Measurements from ENCODE around the gene NLN. TPM values are rescaled to one million over a fixed set of nuclear protein-coding genes. Genes with fewer than 3 reads are reported as not detected.
"Not testable (repeated sequence)": the region's sequence is repeated elsewhere in the genome, so short reads cannot be mapped to it uniquely, and the experiment has no call there.

The NLN gene
- total and polyA plus RNA-seq, 2 of the 13 experiments (the other 11 are each of a cell fraction or from before 2014, with no cell fraction given), result 11.9 to 36.7 TPM

GRCh38 chr5:65771266-65771665 lies 49.3 kb downstream of the NLN start (continued):
- no peak for TF ChIP-seq ARID5B (CRISPR knock-in tag; IDR thresholded peaks at IDR 0.05)
- no peak for TF ChIP-seq ZNF24 (IDR thresholded peaks at IDR 0.05)
- TF ChIP-seq MZF1 (CRISPR knock-in tag; IDR thresholded peaks at IDR 0.05; ENCODE audit: borderline replicate concordance), result no peak
- no peak for TF ChIP-seq MED13 (CRISPR knock-in tag; IDR thresholded peaks at IDR 0.05)
- no peak for TF ChIP-seq ETV5 (CRISPR knock-in tag; IDR thresholded peaks at IDR 0.05; ENCODE audit: borderline replicate concordance)
- TF ChIP-seq RXRA (CRISPR knock-in tag; IDR thresholded peaks at IDR 0.05), result no peak
- no peak for TF ChIP-seq RFXANK (CRISPR knock-in tag; IDR thresholded peaks at IDR 0.05)
- TF ChIP-seq ZNF609 (CRISPR knock-in tag; IDR thresholded peaks at IDR 0.05; ENCODE audit: borderline replicate concordance), result no peak
- TF ChIP-seq HDAC2 (CRISPR knock-in tag; IDR thresholded peaks at IDR 0.05), result no peak
- TF ChIP-seq HOXA7 (CRISPR knock-in tag; IDR thresholded peaks at IDR 0.05), result no peak

- H4K20me1 ChIP-seq (ENCODE audit: insufficient read depth, low read length); intact Hi-C loops (cut with micrococcal nuclease; ENCODE audit: unreplicated experiment); H3K27me3 ChIP-seq (ENCODE audit: control insufficient read depth in 1 of 2, insufficient read depth in 2 of 2, low read length in 2 of 2); H3K4me1 ChIP-seq (ENCODE audit: insufficient read depth, low read length); FAIRE-seq; DNase-seq (ENCODE audit: low spot score); POLR2A ChIA-PET; H2AFZ ChIP-seq (ENCODE audit: low read length); H3K4me3 ChIP-seq (replicated peaks in 1 of 3; ENCODE audit: insufficient read depth in 1 of 3, low read depth in 2 of 3, low read length in 3 of 3); H3K27ac ChIP-seq (ENCODE audit: extremely low read length, insufficient read depth, low read length); BruUV-seq (replicated peaks); H3K79me2 ChIP-seq (ENCODE audit: insufficient read depth, low read length); CTCF ChIA-PET (ENCODE audit: low intra/inter-chr PET ratio, low total read pairs); ATAC-seq; H3K36me3 ChIP-seq (replicated peaks in 1 of 2; ENCODE audit: control insufficient read depth in 1 of 2, insufficient read depth in 2 of 2, low read length in 2 of 2); H3K9me3 ChIP-seq (ENCODE audit: low read length); in situ Hi-C loops (cut with HindIII; ENCODE audit: extremely low pct_ligation_motif_present, low pct_unique_long_range_greater_than_20kb); H3K4me2 ChIP-seq (ENCODE audit: low read depth, low read length); H3K9ac ChIP-seq (ENCODE audit: insufficient read depth, low read depth, low read length): not testable (repeated sequence)
- 96% methylated on average over 2 of the region's 2 CpGs for WGBS (ENCODE audit: low lambda C conversion rate)
Observed at GRCh38 chr5:65772963-65773362, 51.0 kb downstream of the NLN start.

All from HepG2 (cell line).